Ecto neural progenitor cell (in vitro differentiated cells): ENCODE measurements around the gene OGFR.

Source experiments
- DNase-seq: peaks from one replicate; pipeline ENCODE4 v3.0.0-alpha.2; 2018; ENCODE audit warnings: low spot score

The OGFR gene

GRCh38 chr20:62770111-62770910, 34.3 kb upstream of the OGFR start:
- no peak for DNase-seq

- DNase-seq, result no peak
Measured at GRCh38 chr20:62770916-62771315, 33.7 kb upstream of the OGFR start.

- DNase-seq, result no peak
Measured at GRCh38 chr20:62771396-62772102, 33.1 kb upstream of the OGFR start.

- no peak for DNase-seq
Measured at GRCh38 chr20:62772103-62772611, 32.5 kb upstream of the OGFR start.

GRCh38 chr20:62772619-62772989, 32.0 kb upstream of the OGFR start:
- DNase-seq, result no peak

- no peak for DNase-seq
Measured at GRCh38 chr20:62772990-62773844, 31.4 kb upstream of the OGFR start.

GRCh38 chr20:62773845-62774714, 30.6 kb upstream of the OGFR start:
- no peak for DNase-seq

GRCh38 chr20:62774762-62775161, 29.9 kb upstream of the OGFR start:
- no peak for DNase-seq

- no peak for DNase-seq
Measured at GRCh38 chr20:62775206-62775605, 29.4 kb upstream of the OGFR start.

GRCh38 chr20:62776035-62776691, 28.5 kb upstream of the OGFR start:
- DNase-seq, result no peak

GRCh38 chr20:62776692-62777527, 27.7 kb upstream of the OGFR start:
- DNase-seq, result no peak

- DNase-seq, result no peak
Measured at GRCh38 chr20:62777528-62777830, 27.2 kb upstream of the OGFR start.

GRCh38 chr20:62778058-62778457, 26.6 kb upstream of the OGFR start:
- DNase-seq, result no peak

GRCh38 chr20:62778601-62779416, 25.8 kb upstream of the OGFR start:
- no peak for DNase-seq

- no peak for DNase-seq
Measured at GRCh38 chr20:62779417-62779685, 25.3 kb upstream of the OGFR start.

- DNase-seq, result no peak
Measured at GRCh38 chr20:62780204-62780603, 24.4 kb upstream of the OGFR start.

GRCh38 chr20:62780696-62781095, 23.9 kb upstream of the OGFR start:
- no peak for DNase-seq

- no peak for DNase-seq
Measured at GRCh38 chr20:62782149-62782892, 22.3 kb upstream of the OGFR start.

- no peak for DNase-seq
Measured at GRCh38 chr20:62782893-62783278, 21.7 kb upstream of the OGFR start.
